Occipital lobe (tissue), 2 donors: ENCODE results near the gene ACOT13. TPM values are rescaled to one million over a fixed set of nuclear protein-coding genes. Genes with fewer than 3 reads are reported as not detected.
A peak's percentile ranks its signal among the peaks of the same experiment; 100 is the strongest.
"Not testable (repeated sequence)": the region's sequence is repeated elsewhere in the genome, so short reads cannot be mapped to it uniquely, and the experiment has no call there.

Source experiments
- DNase-seq: peaks from one replicate; lab custom pipeline; 2025; lab: John Stamatoyannopoulos, UW
- total RNA-seq: library from RNA; depleted of rRNA; stranded (reverse); fragments of >200 nt; gene quantifications from one replicate; pipeline ENCODE4 v1.2.3, GENCODE V29; 2014

Gene ACOT13
- total RNA-seq, 1 donor from 2014 or later, result 4.4 TPM

- DNase-seq, result no peak
Measured at GRCh38 chr6:24692003-24692402, 25.1 kb downstream of the ACOT13 start.

GRCh38 chr6:24692415-24692814, 25.5 kb downstream of the ACOT13 start:
- no peak for DNase-seq

GRCh38 chr6:24692848-24693592, 26.1 kb downstream of the ACOT13 start:
- no peak for DNase-seq

GRCh38 chr6:24694198-24694597, 27.3 kb downstream of the ACOT13 start:
- DNase-seq, result no peak

- not testable (repeated sequence) for DNase-seq
Measured at GRCh38 chr6:24695635-24696034, 28.8 kb downstream of the ACOT13 start.

GRCh38 chr6:24696097-24696496, 29.2 kb downstream of the ACOT13 start:
- no peak for DNase-seq

- no peak for DNase-seq
Measured at GRCh38 chr6:24699521-24700359, 32.9 kb downstream of the ACOT13 start.

GRCh38 chr6:24702720-24703282, 35.9 kb downstream of the ACOT13 start:
- DNase-seq, result no peak

GRCh38 chr6:24704468-24704867, 37.6 kb downstream of the ACOT13 start:
- no peak for DNase-seq

- no peak for DNase-seq
Measured at GRCh38 chr6:24708612-24709011, 41.7 kb downstream of the ACOT13 start.

- DNase-seq, result no peak
Measured at GRCh38 chr6:24709014-24709711, 42.3 kb downstream of the ACOT13 start.

GRCh38 chr6:24710519-24711303, 43.8 kb downstream of the ACOT13 start:
- no peak for DNase-seq

- DNase-seq, result not testable (repeated sequence)
Measured at GRCh38 chr6:24716602-24717148, 49.8 kb downstream of the ACOT13 start.

- DNase-seq, result no peak
Measured at GRCh38 chr6:24718449-24719124, 51.7 kb downstream of the ACOT13 start.

- peak; percentile 44 for DNase-seq
Measured at GRCh38 chr6:24719125-24719971, 52.5 kb downstream of the ACOT13 start, which contains the start of gene C6orf62. TSS of gene C6orf62 (minus strand) at chr6:24719154. CDS start at chr6:24718668, 486 bp downstream.

GRCh38 chr6:24720131-24720603, 53.3 kb downstream of the ACOT13 start:
- DNase-seq, result peak; percentile 34

- DNase-seq, result peak; percentile 99
Measured at GRCh38 chr6:24720604-24721460, 54.0 kb downstream of the ACOT13 start.
